Measurements from ENCODE around the gene PEF1. TPM values are rescaled to one million over a fixed set of nuclear protein-coding genes. Genes with fewer than 3 reads are reported as not detected.

The PEF1 gene
- polyA plus RNA-seq, 1 donor (not counting 4 experiments of a cell fraction or from before 2014, with no cell fraction given): 72.2 TPM

GRCh38 chr1:31621847-31622730, 22.6 kb downstream of the PEF1 start:
- TF ChIP-seq EZH2 (IDR thresholded peaks at IDR 0.05; ENCODE audit: low read length) (no peak), CTCF (optimal IDR thresholded peaks at IDR 0.05 in 1 of 3, IDR thresholded peaks at IDR 0.05 in 1 of 3, conservative IDR thresholded peaks at IDR 0.05 in 1 of 3; ENCODE audit: extremely low read depth in 1 of 3, insufficient read depth in 2 of 3, low read length in 3 of 3) (no peak)
- Histone ChIP-seq H3K9me1 (ENCODE audit: control insufficient read depth, extremely low read depth, insufficient read depth, low read length) (no peaks in the 10 kb centered on the region), H3K4me3 (ENCODE audit: control insufficient read depth in 2 of 3, extremely low read depth in 1 of 3, insufficient read depth in 2 of 3, low read depth in 1 of 3, low read length in 3 of 3) (no peak overlapping the region), H3K4me2 (ENCODE audit: control insufficient read depth, extremely low read depth, insufficient read depth, low read depth, low read length) (no peak overlapping the region), H3K27ac (ENCODE audit: control insufficient read depth, insufficient read depth, low read length) (no peak overlapping the region), H3K9me3 (ENCODE audit: control insufficient read depth, low read depth, low read length) (no peaks in the 10 kb centered on the region), H3K9ac (ENCODE audit: control insufficient read depth, extremely low read depth, insufficient read depth, low read length) (no peak overlapping the region), H3K4me1 (ENCODE audit: control insufficient read depth, extremely low read depth, insufficient read depth, low read length) (peaks cover 3% of the 10 kb centered on the region), H3K27me3 (ENCODE audit: control insufficient read depth, extremely low read depth, insufficient read depth, low read length) (peaks cover 15% of the 10 kb centered on the region), H4K20me1 (ENCODE audit: control insufficient read depth, extremely low read depth, insufficient read depth, low read length) (no peaks in the 10 kb centered on the region), H3K79me2 (ENCODE audit: control insufficient read depth, insufficient read depth, low read length) (no peaks in the 10 kb centered on the region), H3K36me3 (ENCODE audit: control insufficient read depth in 2 of 2, extremely low read depth in 1 of 2, insufficient read depth in 2 of 2, low read length in 2 of 2) (no peaks in the 10 kb centered on the region), H2AFZ (ENCODE audit: control insufficient read depth, low read length) (no peak overlapping the region)
- FAIRE-seq: no peak
- dilution Hi-C loops (cut with MboI; ENCODE audit: extremely low pct_ligation_motif_present, low sequenced_read_pairs): no loop called here
- no peak for DNase-seq (ENCODE audit: low read depth, low spot score)

DNA sequence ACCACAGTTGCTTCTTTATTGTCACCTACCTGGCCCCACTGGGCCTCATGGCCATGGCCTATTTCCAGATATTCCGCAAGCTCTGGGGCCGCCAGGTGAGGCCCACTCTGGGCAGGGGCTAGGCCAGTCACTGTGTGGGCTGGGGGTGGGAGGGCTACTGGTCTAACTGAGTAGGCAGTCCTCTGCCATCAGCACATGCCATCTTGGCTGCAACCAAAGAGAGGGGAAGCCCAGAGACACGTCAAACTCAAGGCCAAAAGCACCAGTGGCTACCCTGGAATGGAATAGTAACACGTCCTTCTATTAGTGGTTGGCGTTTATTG, 23.2 kb downstream of the PEF1 start:
- Histone ChIP-seq H3K9ac (ENCODE audit: control insufficient read depth, extremely low read depth, insufficient read depth, low read length) (no peak overlapping the region), H3K9me3 (ENCODE audit: control insufficient read depth, low read depth, low read length) (no peaks in the 10 kb centered on the region), H3K4me2 (ENCODE audit: control insufficient read depth, extremely low read depth, insufficient read depth, low read depth, low read length) (no peak overlapping the region), H3K79me2 (ENCODE audit: control insufficient read depth, insufficient read depth, low read length) (no peaks in the 10 kb centered on the region), H3K27me3 (ENCODE audit: control insufficient read depth, extremely low read depth, insufficient read depth, low read length) (peaks cover 21% of the 10 kb centered on the region), H4K20me1 (ENCODE audit: control insufficient read depth, extremely low read depth, insufficient read depth, low read length) (no peaks in the 10 kb centered on the region), H3K27ac (ENCODE audit: control insufficient read depth, insufficient read depth, low read length) (no peak overlapping the region), H2AFZ (ENCODE audit: control insufficient read depth, low read length) (no peak overlapping the region), H3K4me3 (ENCODE audit: control insufficient read depth in 2 of 3, extremely low read depth in 1 of 3, insufficient read depth in 2 of 3, low read depth in 1 of 3, low read length in 3 of 3) (no peak overlapping the region), H3K36me3 (ENCODE audit: control insufficient read depth in 2 of 2, extremely low read depth in 1 of 2, insufficient read depth in 2 of 2, low read length in 2 of 2) (no peaks in the 10 kb centered on the region), H3K9me1 (ENCODE audit: control insufficient read depth, extremely low read depth, insufficient read depth, low read length) (no peaks in the 10 kb centered on the region), H3K4me1 (ENCODE audit: control insufficient read depth, extremely low read depth, insufficient read depth, low read length) (no peaks in the 10 kb centered on the region)
- DNase-seq (ENCODE audit: low read depth, low spot score) (no peak), FAIRE-seq (no peak)
- TF ChIP-seq EZH2 (IDR thresholded peaks at IDR 0.05; ENCODE audit: low read length) (no peak), CTCF (optimal IDR thresholded peaks at IDR 0.05 in 1 of 3, IDR thresholded peaks at IDR 0.05 in 1 of 3, conservative IDR thresholded peaks at IDR 0.05 in 1 of 3; ENCODE audit: extremely low read depth in 1 of 3, insufficient read depth in 2 of 3, low read length in 3 of 3) (no peak)
- dilution Hi-C loops (cut with MboI; ENCODE audit: extremely low pct_ligation_motif_present, low sequenced_read_pairs): no loop called here

Measured in keratinocyte (primary cell).